ENCODE results near the gene MTRR.
"Not testable (repeated sequence)": the region's sequence is repeated elsewhere in the genome, so short reads cannot be mapped to it uniquely, and the experiment has no call there.

The MTRR gene

DNA sequence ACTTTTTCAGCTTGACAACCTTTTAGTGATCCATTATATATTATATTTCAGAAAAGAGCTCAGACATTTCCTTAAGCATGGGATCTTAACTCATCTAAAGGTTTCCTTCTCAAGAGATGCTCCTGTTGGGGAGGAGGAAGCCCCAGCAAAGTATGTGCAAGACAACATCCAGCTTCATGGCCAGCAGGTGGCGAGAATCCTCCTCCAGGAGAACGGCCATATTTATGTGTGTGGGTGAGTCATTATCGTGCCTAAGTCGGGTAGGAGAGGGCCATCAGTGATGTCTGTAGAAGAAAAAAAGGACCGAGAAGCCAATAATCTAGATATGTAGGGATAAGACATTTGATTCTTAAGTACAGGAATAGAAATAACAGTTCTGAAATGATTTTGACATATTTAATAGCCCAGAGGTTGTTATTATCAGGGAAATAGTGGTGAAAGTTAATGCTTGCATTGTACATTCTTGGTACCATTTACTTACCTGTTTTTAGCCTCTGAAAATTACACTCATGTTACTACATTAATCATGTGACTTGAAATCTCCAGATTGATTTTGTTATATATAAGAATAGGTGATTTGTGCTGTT lies 28.2 kb downstream of the MTRR start:
- no peak for DNase-seq (ENCODE audit: low read depth in 2 of 2)

DNA sequence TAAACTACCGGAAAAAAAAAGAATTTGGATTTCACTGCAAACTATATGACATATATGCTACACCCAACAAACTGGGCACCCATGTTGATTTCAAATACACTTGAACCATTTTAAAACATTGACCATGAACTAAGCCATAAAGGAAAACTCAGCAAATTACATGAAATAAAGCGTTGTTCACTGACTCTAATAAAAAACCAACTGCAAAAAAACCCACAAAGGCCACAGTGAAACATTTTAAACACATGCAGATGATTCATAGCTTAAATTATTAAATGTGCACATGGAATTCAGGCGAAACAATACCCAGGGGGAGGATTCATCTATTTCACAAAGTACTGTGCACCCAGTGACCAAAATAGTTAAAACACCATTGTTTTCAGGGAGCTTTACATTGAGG lies 33.3 kb downstream of the MTRR start:
- DNase-seq (ENCODE audit: low read depth in 2 of 2): peak; percentile 22 to 28

DNA sequence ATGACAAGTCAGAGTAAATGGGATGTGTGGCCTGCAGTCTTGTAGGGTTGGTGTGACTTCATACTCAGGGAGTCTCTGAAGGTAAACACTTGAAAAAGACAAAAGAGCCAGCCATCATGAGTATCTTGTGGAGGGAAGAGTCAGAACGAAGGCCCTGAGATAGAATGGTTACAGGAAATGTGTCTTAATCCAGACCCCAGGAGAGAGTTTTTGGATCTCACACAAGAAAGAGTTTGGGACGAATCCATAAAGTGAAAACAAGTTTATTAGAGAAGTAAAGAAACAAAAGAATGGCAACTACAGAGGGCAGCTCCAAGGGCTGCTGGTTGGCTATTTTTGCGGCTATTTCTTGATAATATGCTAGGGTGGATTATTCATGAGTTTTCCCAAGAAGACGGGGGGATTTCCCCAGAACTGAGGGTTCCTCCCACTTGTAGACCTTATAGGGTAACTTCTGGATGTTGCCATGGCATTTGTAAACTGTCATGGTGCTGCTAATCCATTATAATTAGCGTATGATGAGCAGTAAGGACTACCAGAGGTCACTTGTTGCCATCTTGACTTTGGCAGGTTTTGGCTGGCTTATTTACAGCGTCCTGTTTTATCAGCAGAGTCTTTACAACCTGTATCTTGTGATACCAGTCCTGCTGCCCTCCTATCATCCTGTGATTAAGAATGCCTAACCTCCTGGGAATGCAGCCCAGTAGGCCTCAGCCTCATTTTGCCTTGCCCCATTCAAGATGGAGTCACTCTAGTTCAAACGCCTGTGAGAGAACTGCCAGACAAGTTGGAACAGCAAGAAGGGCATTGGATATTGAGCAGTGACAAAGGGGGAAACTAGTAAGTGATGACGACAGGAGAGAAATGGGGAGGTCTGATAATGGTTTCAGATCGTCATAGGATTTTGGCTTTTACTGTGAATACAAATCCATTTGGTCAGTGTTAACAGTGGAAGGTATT lies 34.0 kb downstream of the MTRR start:
- no peak for DNase-seq (ENCODE audit: low read depth in 2 of 2)

DNA sequence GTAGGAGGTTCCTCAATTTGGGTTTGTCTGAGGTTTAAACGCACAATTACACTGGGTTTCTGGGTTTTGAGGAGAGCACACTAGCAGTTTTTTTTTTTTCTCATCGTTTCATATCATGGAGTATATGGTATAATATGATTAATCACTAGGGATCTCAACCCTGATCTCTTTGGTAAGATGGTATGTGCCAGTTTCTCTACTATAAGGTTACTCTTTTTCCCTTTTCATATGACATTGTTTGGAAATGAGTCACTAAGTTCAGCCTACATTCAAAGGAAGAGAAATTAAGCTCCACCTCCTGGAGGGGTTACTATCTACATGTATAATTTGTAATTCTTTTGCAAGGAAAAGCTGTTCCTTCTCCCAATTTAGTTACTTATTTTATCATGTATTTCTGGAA lies 35.2 kb downstream of the MTRR start:
- DNase-seq (ENCODE audit: low read depth in 2 of 2): peak in 1 of 2 experiments; percentile 33

DNA sequence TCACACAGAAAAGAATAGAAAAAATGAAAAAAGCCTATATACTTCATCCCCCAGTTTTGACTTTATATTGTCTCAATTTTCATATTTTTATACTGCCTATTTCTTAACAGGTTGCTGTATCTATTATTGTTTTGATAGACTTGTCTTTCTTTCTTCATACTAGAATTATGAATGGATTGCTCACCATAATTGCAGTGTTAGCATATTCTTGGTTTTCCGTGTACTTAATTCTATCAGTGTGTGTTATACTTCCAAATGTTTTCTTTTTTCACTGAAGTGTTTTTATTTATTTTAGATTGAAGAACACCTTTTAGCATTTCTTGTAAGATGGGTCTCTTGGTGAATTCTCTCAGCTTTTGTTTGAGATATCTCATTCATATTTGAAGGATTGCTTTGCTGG lies 38.7 kb downstream of the MTRR start:
- no peak for DNase-seq (ENCODE audit: low read depth in 2 of 2)

DNA sequence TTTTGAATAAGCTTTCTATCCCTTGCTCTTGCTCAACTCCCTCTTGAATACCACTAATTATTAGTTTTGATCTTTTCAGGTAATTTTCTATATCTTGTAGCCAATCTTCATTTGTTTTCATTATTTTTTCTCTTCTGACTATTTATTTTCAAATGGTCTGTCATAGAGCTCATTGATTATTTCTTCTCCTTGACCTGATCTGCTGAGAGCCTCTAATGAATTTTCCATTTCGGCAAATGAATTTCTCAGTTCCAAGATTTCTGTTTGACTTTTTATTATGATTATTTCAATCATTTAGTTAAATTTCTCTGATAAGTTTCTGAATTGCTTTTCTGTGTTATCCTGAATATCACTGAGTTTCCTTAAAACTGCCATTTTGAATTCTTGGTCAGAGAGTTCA lies 39.4 kb downstream of the MTRR start:
- no peak for DNase-seq (ENCODE audit: low read depth in 2 of 2)

DNA sequence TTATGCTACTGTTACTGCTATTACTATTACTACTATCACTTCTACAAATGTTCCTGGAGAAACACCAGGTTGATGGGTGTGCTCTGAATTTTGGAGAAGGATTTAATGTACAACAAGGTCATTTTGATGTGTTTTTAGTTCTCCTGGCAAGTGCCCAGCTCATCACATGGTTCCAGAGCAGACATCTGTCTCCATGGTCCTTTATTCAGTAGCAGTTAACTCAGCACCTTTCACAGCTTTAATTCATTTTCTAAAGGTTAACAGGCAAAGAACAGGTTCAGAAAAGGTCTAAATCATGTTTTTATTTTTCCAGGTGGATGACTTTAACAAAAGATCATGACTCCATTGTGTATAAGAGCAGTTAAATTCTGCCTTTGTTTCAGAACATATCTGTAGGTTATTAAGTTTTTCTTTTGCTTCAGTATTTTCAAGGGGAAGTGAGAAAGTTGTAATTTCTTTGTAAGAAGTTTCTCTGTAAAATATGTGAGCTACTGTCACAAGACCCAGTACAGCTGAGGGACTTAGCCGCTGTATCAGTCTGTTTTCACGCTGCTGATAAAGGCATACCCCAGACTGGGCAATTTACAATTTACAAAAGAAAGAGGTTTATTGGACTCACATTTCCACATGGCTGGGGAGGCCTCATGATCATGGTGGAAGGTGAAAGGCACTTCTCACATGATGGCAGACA lies 41.9 kb downstream of the MTRR start:
- DNase-seq (ENCODE audit: low read depth in 2 of 2): no peak

DNA sequence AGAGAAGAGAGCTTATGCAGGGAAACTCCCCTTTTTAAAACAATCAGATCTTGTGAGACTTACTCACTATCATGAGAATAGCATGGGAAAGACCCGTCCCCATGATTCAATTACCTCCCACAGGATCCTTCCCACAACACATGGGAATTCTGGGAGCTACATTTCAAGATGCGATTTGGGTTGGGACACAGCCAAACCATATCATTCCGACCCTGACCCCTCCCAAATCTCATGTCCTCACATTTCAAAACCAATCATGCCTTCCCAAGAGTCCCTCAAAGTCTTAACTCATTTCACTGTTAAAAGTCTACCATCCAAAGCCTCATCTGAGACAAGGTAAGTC lies 42.5 kb downstream of the MTRR start:
- DNase-seq (ENCODE audit: low read depth in 2 of 2): not testable (repeated sequence)

DNA sequence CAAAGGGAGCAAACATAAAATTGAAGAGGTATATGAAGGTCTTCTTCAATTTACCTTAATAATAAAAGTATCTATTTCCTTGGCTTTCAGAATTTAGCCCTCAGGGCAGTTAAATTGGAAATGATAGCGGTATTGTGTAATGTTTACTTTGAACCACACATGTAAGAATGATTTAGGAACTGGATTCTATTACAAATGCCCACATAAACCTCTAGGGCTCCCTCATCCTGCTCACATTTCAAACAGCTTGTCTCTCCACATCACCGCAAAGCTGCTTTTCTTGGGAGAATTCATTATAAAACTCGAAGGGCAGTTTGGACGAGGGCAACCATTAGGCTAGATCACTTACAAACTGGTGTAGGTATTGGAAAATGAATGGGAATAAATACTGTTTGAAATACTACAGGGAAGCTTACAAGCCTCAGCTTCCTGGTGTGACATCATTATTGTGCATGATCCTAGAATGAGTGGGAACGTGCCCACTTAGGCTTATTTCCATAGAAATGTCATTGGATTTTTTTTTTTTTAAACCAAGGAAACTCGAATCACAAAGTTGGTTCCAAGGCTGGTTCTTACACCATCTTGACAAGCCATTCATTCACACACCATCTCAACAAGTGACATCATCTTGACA lies 47.3 kb downstream of the MTRR start:
- DNase-seq (ENCODE audit: low read depth in 2 of 2): no peak

DNA sequence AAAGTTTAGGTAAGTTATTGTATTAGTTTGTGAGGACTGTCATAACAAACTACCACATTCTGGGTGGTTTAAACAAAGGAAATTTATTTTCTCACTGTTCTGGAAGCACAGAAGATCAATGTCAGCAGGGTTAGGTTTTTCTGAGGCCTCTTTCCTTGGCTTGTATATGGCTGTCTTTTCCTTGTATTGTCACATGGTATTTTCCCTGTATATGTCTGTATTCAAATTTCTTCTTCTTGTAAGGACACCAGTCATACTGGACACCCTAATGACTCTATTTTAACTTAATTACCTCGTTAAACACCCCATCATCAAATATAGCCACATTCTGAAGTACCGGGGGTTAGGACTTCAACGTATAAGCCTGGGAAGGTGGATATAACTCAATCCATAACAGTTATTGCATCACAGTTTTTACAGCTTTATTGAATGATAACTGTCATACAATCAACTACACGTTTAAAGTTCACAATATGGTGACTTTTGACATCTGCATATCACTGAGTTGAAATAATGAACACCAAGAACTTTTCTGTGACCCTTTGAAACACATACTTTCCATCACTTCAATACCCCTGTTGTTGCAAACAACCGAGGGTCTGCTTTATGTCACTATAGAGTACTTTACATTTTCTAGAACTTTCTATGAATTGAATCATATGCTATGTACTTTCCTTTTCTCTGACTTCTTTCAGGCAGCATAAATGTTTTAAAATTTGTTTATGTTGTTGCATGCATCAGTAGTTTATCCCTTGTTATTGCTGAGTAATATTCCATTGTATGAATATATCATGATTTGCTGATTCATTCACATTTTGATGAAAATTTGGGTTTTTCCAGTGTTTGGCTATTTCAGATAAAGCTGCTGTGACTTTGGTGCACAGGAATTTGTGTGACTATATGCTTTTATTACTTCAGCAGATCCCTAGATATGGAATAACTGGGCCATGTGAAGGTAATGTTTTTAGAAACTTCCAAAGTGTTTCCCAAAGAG lies 48.5 kb downstream of the MTRR start:
- no peak for DNase-seq (ENCODE audit: low read depth in 2 of 2)

DNA sequence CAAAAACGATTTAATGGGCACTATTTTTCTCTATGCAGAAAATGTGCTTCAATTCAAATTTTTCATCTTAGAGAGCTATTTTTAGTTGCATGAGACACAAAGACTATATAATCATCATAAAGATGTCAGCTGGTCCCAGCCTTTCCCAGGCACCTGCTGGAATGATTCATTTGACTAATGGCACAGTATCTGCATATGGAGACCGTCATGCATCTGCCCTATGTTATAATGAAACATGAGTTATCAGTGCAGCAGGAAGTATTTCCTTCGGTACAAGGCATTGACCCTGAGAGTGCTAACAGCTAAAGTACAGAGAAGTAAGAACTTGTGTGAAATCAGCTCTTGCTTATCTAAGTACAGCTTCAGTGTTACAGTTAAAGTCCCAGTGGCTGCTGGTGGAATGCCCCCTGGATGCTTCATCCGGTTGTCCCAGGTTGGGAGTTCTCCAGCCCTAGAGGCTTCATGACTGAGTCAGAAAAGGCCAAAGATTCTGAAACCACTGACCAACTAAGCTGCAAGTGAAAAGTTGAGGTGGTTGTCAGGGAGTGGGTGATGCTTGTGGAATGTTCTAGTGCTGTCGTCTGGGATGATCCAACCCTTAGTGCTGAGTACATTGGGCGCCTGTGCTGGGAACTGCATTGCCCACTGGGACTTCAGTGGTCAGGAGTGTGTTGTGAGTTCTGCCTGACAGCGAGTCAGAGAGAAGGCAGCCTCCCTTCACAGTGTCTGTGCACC lies 57.2 kb downstream of the MTRR start:
- peak in 1 of 2 experiments; percentile 20 for DNase-seq (ENCODE audit: low read depth in 2 of 2)

DNA sequence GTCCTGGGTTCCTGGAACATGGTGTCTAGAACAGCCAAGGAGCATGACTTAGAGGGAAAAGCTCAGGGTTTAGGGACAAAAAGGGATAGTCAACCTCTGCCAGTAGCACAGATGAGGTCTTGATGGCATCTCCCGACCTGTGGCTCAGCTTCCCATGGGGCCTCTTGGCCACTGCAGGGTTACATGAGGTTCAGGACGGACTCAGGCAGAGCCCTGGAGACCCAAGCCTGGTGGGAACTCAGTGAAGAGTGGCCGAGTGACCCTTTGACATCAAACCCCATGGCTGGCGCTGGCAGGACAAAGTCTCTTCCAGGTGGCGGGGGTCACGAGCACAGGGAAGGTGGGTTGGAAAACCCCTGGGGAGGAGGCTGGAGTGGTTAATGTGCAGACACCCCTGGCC lies 57.8 kb downstream of the MTRR start:
- DNase-seq (ENCODE audit: low read depth in 2 of 2): no peak

DNA sequence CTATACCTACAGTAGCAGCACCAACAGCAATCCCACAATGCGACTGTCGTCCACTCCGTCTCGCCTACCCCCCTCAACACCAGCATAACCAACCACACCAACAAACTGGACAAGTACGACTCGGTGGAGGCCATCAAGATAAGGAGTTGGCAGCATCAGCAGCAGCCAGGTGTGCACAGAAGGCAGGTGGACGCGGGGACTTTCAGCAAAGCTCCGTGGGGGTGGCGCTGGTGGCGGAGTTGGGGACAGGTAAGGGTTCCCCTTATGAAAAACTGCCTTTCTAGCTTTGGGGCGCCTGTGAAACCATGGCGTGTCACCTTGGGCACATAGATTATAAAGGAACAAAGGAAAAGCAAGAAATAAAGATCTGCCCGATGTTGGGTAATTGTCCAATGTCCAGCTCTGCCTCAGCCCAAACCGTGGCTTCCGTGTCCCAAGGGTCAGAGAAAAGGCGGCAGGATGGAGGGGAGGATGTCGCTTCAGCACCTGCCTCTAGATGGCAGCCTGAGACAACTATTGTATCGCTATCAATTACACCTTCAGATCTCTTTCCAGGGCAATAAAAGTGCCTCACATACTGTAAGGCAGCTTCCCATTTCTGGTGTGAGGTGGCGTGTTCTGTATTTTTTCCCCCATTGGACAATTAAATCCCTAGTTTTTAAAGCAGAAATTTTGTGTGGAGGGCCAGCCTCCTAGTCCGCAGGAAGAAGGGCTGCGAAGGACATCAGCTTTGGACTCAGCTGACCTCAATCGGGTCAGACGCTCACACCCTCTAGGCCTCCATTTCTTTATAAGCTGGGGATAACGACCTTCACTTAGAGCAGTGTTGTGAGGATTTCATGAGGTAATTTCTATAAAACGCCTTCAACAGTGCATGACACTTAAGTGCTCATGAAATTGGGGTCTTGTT lies 58.8 kb downstream of the MTRR start:
- peak; percentile 5 to 12 for DNase-seq (ENCODE audit: low read depth in 2 of 2)

DNA sequence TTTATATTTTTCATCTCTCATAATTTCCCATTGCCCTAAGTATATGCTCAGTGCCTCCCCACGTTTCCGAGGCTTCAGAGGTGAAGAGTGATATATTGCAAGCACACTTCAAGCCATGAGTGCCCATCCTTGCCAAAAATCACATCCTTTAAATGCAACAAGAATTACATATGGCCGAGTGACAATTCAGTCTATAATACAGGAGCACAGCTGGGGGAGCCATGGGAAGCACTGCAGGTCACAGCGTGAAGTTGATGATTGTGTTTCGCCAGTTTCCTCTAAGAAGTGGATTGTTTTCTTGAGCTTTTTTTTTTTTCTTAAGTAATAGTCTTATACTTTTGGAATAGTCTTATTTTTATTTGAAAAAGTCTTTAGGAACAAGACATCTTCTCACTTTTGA lies 61.1 kb downstream of the MTRR start:
- DNase-seq (ENCODE audit: low read depth in 2 of 2): no peak

DNA sequence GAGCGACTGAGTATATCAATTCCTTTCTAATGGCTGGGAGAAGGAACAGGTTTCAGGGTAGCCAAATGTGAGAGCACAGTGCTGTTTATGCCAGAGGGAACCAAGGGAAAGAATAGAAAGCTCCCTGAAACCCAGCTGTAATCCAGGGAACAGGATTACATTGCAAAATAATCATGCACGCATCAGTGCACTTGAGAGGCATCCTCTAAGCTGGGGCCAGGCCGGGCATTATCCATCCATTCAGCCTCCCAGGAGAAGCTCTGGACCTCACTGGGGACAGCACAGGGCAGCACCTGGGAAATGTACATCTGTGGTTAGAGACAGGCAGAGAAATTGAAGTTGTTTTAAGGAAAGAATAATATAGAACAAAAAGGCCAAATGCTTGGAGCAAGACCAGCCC lies 72.7 kb downstream of the MTRR start:
- no peak for DNase-seq (ENCODE audit: low read depth in 2 of 2)

DNA sequence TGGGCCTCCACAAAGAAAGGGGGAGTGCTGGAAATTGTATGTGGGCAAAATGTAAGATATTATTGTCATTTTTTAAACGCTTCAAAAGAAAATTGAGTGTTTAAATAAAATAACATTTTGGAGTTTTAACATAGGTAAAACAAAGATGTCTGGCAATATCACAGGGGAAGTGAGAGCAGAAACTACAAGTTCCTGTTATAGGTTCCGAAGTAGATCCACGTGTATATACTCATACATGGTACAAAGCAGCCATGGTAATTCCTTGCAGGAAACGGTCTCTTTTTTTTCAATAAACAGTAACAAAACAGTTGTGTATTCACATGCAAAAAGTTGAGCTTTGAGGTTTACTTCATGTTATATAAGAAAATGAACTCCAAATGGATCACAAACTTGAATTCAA lies 78.4 kb downstream of the MTRR start:
- no peak for DNase-seq (ENCODE audit: low read depth in 2 of 2)

All from fibroblast of skin of left biceps (primary cell).